NT2/D1 (cell line): ENCODE results near the gene HJV.

Experiments used
- DNase-seq: peaks from one replicate; pipeline ENCODE4 v3.0.0-alpha.2; 2011; ENCODE audit warnings: low read depth, low spot score
- H3K27me3 ChIP-seq: 2 replicates; pipeline ENCODE4 v1.6.0; 2011; ENCODE audit warnings: mild to moderate bottlenecking; ENCODE audit not compliant: insufficient read length, insufficient read depth
- H3K36me3 ChIP-seq: 2 replicates; pipeline ENCODE4 v1.6.1; 2011; ENCODE audit warnings: mild to moderate bottlenecking, low read length, mixed read lengths; ENCODE audit not compliant: insufficient read depth, insufficient read length
- H3K4me1 ChIP-seq: 2 replicates; pipeline ENCODE4 v1.5.1; 2011; ENCODE audit not compliant: insufficient read depth, insufficient read length
- H3K4me3 ChIP-seq: 2 replicates; pipeline ENCODE4 v1.5.1; 2011; ENCODE audit warnings: low read depth; ENCODE audit not compliant: insufficient read length
- H3K9ac ChIP-seq: 2 replicates; pipeline ENCODE4 v1.6.0; 2011; ENCODE audit warnings: low read depth; ENCODE audit not compliant: insufficient read length
- H3K9me3 ChIP-seq: 2 replicates; pipeline ENCODE4 v1.5.1; 2011; ENCODE audit warnings: mild to moderate bottlenecking, low read length; ENCODE audit not compliant: insufficient read depth
- SUZ12 ChIP-seq: IDR thresholded peaks from 2 replicates; pipeline ENCODE4 v1.6.1; 2011; ENCODE audit not compliant: insufficient read length, insufficient read depth; ENCODE audit errors: extremely low read depth
- YY1 ChIP-seq: IDR thresholded peaks from 2 replicates; pipeline ENCODE4 v1.6.1; 2011; ENCODE audit not compliant: insufficient read length, insufficient read depth
- ZNF274 ChIP-seq: IDR thresholded peaks from 2 replicates; pipeline ENCODE4 v1.6.1; 2011; ENCODE audit warnings: mild to moderate bottlenecking, low read depth, low read length

The HJV gene

GRCh38 chr1:145986551-145986950, 35.0 kb downstream of the HJV start:
- Histone ChIP-seq H3K4me1 (peaks cover 11% of the 10 kb centered on the region), H3K9ac (no peak overlapping the region), H3K36me3 (no peaks in the 10 kb centered on the region), H3K27me3 (no peaks in the 10 kb centered on the region), H3K4me3 (no peak overlapping the region), H3K9me3 (no peaks in the 10 kb centered on the region)
- TF ChIP-seq YY1 (no peak), ZNF274 (no peak), SUZ12 (no peak)
- DNase-seq, result no peak

GRCh38 chr1:145985502-145986439, 35.8 kb downstream of the HJV start:
- Histone ChIP-seq H3K36me3 (no peaks in the 10 kb centered on the region), H3K4me1 (peaks cover 11% of the 10 kb centered on the region), H3K9me3 (no peaks in the 10 kb centered on the region), H3K4me3 (no peak overlapping the region), H3K9ac (no peak overlapping the region), H3K27me3 (no peaks in the 10 kb centered on the region)
- no peak for TF ChIP-seq ZNF274
- TF ChIP-seq YY1, result no peak
- TF ChIP-seq SUZ12, result no peak
- no peak for DNase-seq

GRCh38 chr1:145985129-145985501, 36.4 kb downstream of the HJV start:
- TF ChIP-seq ZNF274, result no peak
- no peak for TF ChIP-seq SUZ12
- TF ChIP-seq YY1, result no peak
- no peak overlapping the region for H3K4me3 ChIP-seq

GRCh38 chr1:145983960-145984830, 37.3 kb downstream of the HJV start:
- Histone ChIP-seq H3K27me3 (no peaks in the 10 kb centered on the region), H3K4me1 (peaks cover 11% of the 10 kb centered on the region), H3K9ac (no peak overlapping the region), H3K9me3 (no peaks in the 10 kb centered on the region), H3K36me3 (no peaks in the 10 kb centered on the region), H3K4me3 (no peak overlapping the region)
- TF ChIP-seq ZNF274, result no peak
- DNase-seq, result no peak

More at GRCh38 chr1:145985129-145985501, 36.4 kb downstream of the HJV start:
- H3K36me3 ChIP-seq, result no peaks in the 10 kb centered on the region
- DNase-seq, result no peak
- peaks cover 11% of the 10 kb centered on the region for H3K4me1 ChIP-seq
- H3K9me3 ChIP-seq, result no peaks in the 10 kb centered on the region
- H3K27me3 ChIP-seq, result no peaks in the 10 kb centered on the region
- H3K9ac ChIP-seq, result no peak overlapping the region

- no peak overlapping the region for H3K9ac ChIP-seq
- peaks cover 16% of the 10 kb centered on the region for H3K4me1 ChIP-seq
- no peak for DNase-seq
Observed at GRCh38 chr1:145983206-145983675, 38.3 kb downstream of the HJV start.

GRCh38 chr1:145982010-145982723, 39.4 kb downstream of the HJV start:
- Histone ChIP-seq H3K9ac (no peak overlapping the region), H3K27me3 (no peaks in the 10 kb centered on the region), H3K4me1 (peaks cover 16% of the 10 kb centered on the region), H3K9me3 (no peaks in the 10 kb centered on the region), H3K36me3 (no peaks in the 10 kb centered on the region), H3K4me3 (no peak overlapping the region)
- no peak for TF ChIP-seq YY1
- no peak for DNase-seq

More at GRCh38 chr1:145983206-145983675, 38.3 kb downstream of the HJV start:
- Histone ChIP-seq H3K9me3 (no peaks in the 10 kb centered on the region), H3K27me3 (no peaks in the 10 kb centered on the region), H3K4me3 (no peak overlapping the region), H3K36me3 (no peaks in the 10 kb centered on the region)
- TF ChIP-seq SUZ12, result no peak
